Esophagus squamous epithelium (tissue), 4 donors: ENCODE data around the gene SYT1.

Source experiments
- POLR2A ChIP-seq, 4 donors: fragments of 450-650 bp; IDR thresholded peaks; one replicate each; pipeline ENCODE4 v1.6.1; 2017; ENCODE audit warnings: antibody characterized with exemption in 4 of 4, mild to moderate bottlenecking in 4 of 4, moderate library complexity in 3 of 4
- TF ChIP-seq, protein P1 (sequence below), 6 experiments: fragments of 450-650 bp in 4 of 6; fragments of 200-600 bp in 2 of 6; sonication (generic) in 2 of 6; IDR thresholded peaks; one replicate each; pipeline ENCODE4 v1.5.1; 2016 to 2019; ENCODE audit warnings: antibody characterized with exemption in 6 of 6, mild to moderate bottlenecking in 4 of 6, moderate library complexity in 4 of 6

DNA sequence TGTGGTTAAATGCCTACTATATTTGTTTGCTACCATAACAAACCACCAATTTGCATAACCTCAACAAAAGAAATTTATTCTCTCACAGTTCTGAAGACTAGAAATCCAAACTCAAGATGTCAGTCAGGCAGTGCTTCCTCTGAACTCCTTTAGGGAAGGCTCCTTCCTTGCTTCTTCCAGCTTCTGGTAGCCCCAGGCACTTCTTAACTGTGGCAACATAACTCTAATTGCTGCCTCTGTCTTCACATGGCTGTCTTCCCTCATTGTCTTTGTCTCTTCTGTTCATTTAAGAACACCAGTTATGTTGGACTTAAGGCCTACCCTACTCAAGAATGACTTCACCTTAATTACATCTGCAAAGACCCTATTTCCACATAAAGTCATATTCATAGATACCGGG, 206.9 kb downstream of the SYT1 start:
- TF ChIP-seq, protein P1, sequence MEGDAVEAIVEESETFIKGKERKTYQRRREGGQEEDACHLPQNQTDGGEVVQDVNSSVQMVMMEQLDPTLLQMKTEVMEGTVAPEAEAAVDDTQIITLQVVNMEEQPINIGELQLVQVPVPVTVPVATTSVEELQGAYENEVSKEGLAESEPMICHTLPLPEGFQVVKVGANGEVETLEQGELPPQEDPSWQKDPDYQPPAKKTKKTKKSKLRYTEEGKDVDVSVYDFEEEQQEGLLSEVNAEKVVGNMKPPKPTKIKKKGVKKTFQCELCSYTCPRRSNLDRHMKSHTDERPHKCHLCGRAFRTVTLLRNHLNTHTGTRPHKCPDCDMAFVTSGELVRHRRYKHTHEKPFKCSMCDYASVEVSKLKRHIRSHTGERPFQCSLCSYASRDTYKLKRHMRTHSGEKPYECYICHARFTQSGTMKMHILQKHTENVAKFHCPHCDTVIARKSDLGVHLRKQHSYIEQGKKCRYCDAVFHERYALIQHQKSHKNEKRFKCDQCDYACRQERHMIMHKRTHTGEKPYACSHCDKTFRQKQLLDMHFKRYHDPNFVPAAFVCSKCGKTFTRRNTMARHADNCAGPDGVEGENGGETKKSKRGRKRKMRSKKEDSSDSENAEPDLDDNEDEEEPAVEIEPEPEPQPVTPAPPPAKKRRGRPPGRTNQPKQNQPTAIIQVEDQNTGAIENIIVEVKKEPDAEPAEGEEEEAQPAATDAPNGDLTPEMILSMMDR (IDR thresholded peaks at IDR 0.05), result no peak
- no peak for TF ChIP-seq POLR2A (IDR thresholded peaks at IDR 0.05)
